ENCODE measurements around the gene FUOM. TPM values are rescaled to one million over a fixed set of nuclear protein-coding genes. Genes with fewer than 3 reads are reported as not detected.

Gene FUOM
- total and polyA plus RNA-seq, 10 of the 15 experiments (the other 5 are each of a cell fraction or from before 2014, with no cell fraction given), result 1.8 to 41.7 (median 25.6) TPM

DNA sequence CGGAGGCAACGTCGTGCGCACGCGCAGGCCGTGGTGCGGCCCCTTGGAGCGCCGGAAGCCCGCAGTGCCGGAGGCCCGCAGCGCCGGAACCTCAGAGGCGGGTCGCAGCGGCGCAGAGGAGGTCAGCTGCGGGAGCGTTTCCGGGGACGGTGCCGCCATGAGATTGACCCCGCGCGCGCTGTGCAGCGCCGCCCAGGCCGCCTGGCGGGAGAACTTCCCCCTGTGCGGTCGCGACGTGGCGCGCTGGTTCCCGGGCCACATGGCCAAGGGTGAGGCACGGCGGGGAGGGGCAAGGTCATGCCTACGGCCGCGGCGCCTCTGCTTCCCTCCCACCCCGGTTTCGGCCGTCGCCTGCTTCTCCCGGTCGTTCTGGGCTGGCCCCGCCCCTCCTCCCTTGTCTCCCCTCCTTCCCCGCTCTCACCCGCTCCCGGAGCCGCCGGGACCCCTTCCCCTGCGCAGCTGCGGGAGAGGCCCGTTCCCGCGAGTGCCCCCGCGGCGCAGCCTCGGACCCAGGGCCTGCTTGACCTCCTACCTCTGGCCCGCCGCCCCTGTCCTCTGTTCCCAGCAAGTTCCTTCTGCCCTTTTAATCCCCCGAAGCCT lies 36.3 kb upstream of the FUOM start, which contains the start of gene MTG1 (continued):
- TF ChIP-seq, protein P1, sequence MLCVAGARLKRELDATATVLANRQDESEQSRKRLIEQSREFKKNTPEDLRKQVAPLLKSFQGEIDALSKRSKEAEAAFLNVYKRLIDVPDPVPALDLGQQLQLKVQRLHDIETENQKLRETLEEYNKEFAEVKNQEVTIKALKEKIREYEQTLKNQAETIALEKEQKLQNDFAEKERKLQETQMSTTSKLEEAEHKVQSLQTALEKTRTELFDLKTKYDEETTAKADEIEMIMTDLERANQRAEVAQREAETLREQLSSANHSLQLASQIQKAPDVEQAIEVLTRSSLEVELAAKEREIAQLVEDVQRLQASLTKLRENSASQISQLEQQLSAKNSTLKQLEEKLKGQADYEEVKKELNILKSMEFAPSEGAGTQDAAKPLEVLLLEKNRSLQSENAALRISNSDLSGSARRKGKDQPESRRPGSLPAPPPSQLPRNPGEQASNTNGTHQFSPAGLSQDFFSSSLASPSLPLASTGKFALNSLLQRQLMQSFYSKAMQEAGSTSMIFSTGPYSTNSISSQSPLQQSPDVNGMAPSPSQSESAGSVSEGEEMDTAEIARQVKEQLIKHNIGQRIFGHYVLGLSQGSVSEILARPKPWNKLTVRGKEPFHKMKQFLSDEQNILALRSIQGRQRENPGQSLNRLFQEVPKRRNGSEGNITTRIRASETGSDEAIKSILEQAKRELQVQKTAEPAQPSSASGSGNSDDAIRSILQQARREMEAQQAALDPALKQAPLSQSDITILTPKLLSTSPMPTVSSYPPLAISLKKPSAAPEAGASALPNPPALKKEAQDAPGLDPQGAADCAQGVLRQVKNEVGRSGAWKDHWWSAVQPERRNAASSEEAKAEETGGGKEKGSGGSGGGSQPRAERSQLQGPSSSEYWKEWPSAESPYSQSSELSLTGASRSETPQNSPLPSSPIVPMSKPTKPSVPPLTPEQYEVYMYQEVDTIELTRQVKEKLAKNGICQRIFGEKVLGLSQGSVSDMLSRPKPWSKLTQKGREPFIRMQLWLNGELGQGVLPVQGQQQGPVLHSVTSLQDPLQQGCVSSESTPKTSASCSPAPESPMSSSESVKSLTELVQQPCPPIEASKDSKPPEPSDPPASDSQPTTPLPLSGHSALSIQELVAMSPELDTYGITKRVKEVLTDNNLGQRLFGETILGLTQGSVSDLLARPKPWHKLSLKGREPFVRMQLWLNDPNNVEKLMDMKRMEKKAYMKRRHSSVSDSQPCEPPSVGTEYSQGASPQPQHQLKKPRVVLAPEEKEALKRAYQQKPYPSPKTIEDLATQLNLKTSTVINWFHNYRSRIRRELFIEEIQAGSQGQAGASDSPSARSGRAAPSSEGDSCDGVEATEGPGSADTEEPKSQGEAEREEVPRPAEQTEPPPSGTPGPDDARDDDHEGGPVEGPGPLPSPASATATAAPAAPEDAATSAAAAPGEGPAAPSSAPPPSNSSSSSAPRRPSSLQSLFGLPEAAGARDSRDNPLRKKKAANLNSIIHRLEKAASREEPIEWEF (IDR thresholded peaks at IDR 0.05; ENCODE audit: insufficient replicate concordance, low read depth, low read length), result no peak
- TF ChIP-seq RUNX3 (IDR thresholded peaks at IDR 0.05; ENCODE audit: low read length), result peak; percentile 74
- TF ChIP-seq MYB (IDR thresholded peaks at IDR 0.05; ENCODE audit: borderline replicate concordance, low read depth, low read length), result no peak
- no peak for TF ChIP-seq SMARCA5 (IDR thresholded peaks at IDR 0.05)
- no peak for TF ChIP-seq ZNF24 (IDR thresholded peaks at IDR 0.05)
- no peak for TF ChIP-seq SUZ12 (IDR thresholded peaks at IDR 0.05; ENCODE audit: unreplicated experiment)
- peak; percentile 46 for TF ChIP-seq KLF5 (IDR thresholded peaks at IDR 0.05; ENCODE audit: partially characterized antibody)
- TF ChIP-seq ETV6 (conservative IDR thresholded peaks at IDR 0.05 in 1 of 2, IDR thresholded peaks at IDR 0.05 in 1 of 2; ENCODE audit: borderline replicate concordance in 1 of 2, low read depth in 1 of 2), result peak in 1 of 2 experiments; percentile 40; a peak in 1 of 4 replicates
- TF ChIP-seq PBX3 (IDR thresholded peaks at IDR 0.05; ENCODE audit: insufficient replicate concordance, low read depth, low read length), result no peak
- TF ChIP-seq CREB1 (IDR thresholded peaks at IDR 0.05; ENCODE audit: low read depth), result peak; percentile 54; the same call in 1 of the 2 replicates
- TF ChIP-seq, protein P2, sequence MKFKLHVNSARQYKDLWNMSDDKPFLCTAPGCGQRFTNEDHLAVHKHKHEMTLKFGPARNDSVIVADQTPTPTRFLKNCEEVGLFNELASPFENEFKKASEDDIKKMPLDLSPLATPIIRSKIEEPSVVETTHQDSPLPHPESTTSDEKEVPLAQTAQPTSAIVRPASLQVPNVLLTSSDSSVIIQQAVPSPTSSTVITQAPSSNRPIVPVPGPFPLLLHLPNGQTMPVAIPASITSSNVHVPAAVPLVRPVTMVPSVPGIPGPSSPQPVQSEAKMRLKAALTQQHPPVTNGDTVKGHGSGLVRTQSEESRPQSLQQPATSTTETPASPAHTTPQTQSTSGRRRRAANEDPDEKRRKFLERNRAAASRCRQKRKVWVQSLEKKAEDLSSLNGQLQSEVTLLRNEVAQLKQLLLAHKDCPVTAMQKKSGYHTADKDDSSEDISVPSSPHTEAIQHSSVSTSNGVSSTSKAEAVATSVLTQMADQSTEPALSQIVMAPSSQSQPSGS (IDR thresholded peaks at IDR 0.05; ENCODE audit: low read length), result no peak; the same call in 1 of the 2 replicates
- no peak for TF ChIP-seq MTA2 (IDR thresholded peaks at IDR 0.05; ENCODE audit: low read depth)
- TF ChIP-seq CEBPB (IDR thresholded peaks at IDR 0.05; ENCODE audit: borderline replicate concordance in 1 of 2, low read depth in 2 of 2, low read length in 2 of 2), result no peak
- peak; percentile 78 for TF ChIP-seq HCFC1 (IDR thresholded peaks at IDR 0.05; ENCODE audit: low read length)
- no peak for TF ChIP-seq RAD21 (IDR thresholded peaks at IDR 0.05; ENCODE audit: insufficient read depth, low read depth, low read length)
- no peak for TF ChIP-seq CEBPZ (IDR thresholded peaks at IDR 0.05; ENCODE audit: low read depth, low read length)
